CD4-positive, alpha-beta T cell treated with Interleukin-12 subunit alpha and Interleukin-12 subunit beta, for 1 hour (primary cell): ENCODE measurements around the gene PROX1.
"Not testable (repeated sequence)": the region's sequence is repeated elsewhere in the genome, so short reads cannot be mapped to it uniquely, and the experiment has no call there.

ENCODE experiments used
- DNase-seq: peaks from one replicate; pipeline ENCODE4 v3.0.0-alpha.2; 2020

The PROX1 gene

DNA sequence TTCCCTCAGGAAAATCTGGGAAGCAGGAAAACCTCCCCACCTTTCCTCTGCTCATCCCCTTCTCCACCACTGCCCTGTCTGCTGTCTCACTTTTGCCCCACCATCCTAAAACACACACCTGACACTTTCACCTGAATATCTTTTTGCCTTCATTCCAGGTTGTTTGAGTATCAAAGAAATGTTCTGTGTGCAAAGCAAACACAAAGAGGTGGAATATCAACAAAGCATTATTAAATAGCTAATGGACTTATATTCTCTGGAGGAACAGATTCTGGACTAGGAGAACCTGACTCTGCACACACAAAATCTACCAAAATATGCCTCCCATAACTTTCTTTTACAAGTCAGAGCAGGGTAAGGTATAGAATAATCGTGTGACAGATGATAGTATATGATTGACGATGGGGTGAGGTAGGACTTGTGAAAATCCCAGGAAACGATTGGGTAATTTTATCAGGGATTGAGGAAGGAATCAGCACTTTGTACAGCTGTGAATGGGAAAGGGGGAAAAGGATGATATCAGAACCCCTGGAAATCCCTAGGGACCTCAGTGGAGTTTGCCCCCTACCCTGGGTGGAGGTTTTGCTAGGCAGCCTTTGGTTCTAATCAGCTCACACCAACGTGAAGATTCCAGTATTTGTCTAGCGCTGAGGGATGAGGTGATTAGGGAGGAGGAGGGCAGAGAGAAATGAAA is 87.7 kb downstream of the PROX1 start:
- DNase-seq: no peak

DNA sequence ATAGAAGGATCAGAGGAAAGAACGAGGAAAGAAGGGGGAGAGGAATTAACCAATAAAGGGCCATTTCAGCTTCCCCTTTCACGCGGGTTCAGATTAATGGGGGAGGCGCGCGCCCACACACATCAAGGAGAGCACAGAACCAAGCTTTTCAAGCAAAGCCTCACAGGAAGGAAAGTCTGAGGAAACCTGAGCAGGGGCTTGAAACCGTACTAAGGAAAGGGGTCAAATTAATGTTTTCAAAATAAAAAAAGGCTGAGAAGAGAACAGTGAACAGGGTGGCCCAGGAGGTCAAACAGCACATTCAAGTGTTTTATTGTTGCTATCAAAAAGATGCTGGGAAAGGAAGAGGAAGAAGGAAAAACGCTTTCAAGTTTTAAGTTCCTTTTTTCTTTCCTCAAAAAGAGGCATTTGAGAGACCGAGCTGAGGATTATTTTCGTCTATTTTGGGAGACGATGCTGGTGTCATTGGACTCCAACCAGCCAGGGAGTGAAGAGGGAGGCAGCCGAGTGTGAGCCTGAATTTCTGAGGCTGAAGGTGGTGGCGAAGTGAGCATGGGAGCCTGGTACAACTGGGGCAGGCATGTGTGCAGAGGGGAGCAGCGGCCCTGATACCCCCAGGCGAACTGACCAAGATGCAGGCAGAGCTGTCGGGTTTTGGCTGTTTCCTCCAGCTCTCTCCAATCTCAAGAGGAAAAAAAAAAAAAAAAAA is 88.4 kb downstream of the PROX1 start:
- no peak for DNase-seq

DNA sequence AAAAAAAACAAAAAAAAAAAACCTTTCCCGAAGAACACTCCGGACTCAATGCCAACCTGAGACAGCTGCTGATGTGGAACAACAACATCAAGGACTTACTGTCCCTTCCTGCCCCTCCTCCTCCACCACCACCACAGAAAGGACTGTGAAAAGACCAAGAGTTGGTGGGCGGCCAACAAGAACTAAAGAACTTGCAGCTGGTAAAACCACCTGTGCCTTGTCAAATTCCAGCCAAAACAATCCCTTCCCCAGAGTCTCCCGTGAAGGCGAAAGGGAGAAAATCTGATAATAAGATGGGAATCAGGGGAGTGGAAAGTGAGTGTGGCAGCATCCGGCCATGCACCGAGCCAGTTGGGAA is 88.9 kb downstream of the PROX1 start:
- no peak for DNase-seq

DNA sequence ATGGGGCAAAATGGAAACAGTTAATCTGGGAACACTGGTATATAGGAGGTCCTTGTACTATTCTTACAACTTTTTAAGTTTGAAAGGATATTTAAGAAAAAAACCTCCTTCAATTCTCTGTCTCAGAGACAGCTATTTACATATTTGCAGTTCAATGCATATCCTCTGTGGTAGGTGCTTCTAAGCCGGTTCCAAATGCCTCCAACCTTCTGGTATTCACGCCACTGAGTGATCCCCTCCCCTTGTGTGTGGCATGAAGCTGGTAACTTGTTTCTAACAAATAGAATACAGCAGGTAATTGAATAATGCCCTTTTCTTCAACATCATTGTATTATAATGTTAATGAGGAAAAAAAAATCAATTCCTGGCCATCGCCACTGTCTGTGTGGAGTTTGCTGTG is 91.2 kb downstream of the PROX1 start:
- DNase-seq: no peak

DNA sequence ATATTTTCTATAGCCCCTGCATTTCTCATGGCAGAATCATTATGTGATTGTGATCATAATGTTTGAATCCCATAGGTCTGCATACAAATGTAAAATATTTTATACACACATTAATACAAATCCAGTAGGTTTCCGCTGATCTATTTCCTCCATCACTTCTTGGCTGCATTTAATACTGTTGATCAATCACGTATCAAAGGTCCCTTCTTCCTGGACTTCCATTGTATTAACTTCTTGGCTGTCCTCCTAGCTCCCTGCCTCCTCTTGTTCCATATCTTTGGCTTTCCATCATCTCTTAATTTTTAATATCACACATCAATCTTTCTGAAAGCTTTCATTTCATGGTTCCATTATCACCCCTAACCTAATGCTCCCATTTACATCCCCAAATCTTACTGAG is 97.6 kb downstream of the PROX1 start:
- no peak for DNase-seq

DNA sequence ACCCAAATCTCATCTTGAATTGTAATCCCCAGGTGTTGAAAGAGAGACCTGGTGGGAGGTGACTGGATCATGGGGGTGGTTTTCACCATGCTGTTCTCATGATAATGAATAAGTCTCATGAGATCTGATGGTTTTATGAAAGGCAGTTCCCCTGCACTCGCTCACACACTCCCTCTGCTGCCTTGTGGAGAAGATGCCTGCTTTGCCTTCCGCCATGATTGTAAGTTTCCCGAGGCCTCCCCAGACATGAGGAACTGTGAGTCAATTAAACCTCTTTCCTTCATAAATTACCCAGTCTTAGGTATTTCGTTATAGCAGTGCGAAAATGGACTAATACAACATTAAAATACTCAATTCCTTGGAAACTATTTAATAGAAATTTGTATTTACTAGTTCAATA is 99.2 kb downstream of the PROX1 start:
- DNase-seq: no peak

DNA sequence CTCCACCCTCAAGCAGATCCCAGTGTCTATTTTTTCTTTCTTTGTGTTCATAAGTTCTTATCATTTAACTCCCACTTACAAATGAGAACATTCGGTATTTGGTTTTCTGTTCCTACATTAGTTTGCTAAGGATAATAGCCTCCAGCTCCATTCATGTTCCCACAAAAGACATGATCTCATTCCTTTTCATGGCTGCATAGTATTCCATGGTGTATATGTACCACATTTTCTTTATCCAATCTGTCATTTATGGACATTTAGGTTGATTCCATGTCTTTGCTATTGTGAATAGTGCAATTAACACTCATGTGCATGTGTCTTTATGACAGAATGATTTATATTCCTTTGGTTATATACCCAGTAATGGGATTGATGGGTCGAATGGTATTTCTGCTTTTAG is 101.2 kb downstream of the PROX1 start:
- not testable (repeated sequence) for DNase-seq
